GM19193 (cell line): ENCODE results near the gene RAB11FIP4.

Experiments used
- POLR2A ChIP-seq: IDR thresholded peaks from 4 replicates; pipeline ENCODE4 v1.6.1; 2011; ENCODE audit not compliant: insufficient read depth, insufficient read length; ENCODE audit errors: extremely low read depth

The RAB11FIP4 gene

DNA sequence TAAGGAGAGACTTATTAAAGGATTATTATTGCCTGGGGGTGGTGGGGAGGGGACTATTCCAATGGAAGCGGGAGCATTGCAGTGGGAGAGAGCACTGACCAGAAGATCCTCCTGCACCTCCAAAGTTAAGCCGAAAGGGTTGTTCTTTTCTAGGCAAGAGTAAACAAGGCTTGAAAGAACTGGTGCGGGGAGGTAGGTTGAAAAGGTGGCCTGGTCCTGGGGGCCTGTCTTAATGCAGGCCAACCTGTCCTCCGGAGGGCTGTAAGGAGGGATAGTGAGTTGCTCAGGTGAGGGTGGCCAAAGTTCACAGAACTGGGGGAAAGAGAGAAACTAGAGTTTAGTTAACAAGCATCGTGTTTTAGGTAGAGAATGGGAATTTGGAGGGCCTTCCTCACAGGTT, 65.3 kb downstream of the RAB11FIP4 start:
- TF ChIP-seq POLR2A, result no peak

- TF ChIP-seq POLR2A, result no peak
These were observed 66.1 kb downstream of the RAB11FIP4 start for GRCh38 chr17:31457391-31458234.

GRCh38 chr17:31458829-31459228, 67.4 kb downstream of the RAB11FIP4 start:
- no peak for TF ChIP-seq POLR2A

GRCh38 chr17:31459716-31460115, 68.2 kb downstream of the RAB11FIP4 start:
- no peak for TF ChIP-seq POLR2A

DNA sequence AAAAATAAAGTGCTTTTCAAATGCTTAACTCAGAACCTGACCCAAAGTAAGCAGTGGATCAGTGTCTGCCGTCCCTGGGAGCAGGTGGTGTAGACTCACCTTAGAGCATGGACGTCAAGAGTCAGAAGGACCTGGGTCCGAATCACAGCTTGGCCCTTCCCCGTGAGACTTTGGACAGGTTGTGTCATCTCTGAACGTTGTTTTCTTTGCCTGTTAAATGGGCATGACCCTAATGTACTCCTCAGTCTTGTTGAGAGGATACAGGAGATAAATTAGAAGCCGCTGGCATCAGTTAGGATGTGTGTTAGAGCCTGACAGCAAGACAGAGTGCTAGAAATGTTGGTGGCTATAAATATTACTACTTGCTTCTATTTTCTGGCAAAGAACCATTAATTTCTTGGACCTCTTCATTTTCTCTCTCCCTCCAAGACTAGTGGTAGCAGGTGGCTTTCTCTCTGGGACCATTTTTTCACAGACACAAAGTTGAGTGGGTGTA, 68.8 kb downstream of the RAB11FIP4 start:
- no peak for TF ChIP-seq POLR2A

DNA sequence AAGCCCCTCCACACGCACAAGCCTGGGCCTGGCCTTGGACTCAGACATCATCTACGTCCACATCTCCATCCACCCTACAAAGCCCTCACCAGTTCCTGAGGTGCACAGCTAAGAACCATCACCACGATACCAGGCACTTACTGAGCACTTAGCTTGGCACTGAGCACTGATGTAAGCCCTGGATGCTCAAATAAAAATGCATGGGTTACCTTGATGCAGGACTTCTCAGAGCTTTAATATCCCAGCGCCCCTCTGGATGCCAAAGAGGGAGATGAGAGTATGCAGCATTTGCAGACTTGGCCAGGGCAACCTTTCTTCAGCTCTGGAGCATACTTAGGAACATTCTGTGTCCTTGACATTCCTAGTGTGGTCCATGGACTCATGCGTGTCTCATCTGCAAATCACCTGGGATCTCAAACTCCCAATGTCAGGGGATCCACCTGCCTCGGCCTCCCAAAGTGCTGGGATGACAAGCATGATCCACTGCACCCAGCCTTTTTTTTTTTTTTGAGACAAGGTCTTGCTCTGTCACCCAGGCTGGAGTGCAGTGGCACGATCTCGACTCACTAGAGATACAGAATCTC, 69.8 kb downstream of the RAB11FIP4 start:
- no peak for TF ChIP-seq POLR2A

DNA sequence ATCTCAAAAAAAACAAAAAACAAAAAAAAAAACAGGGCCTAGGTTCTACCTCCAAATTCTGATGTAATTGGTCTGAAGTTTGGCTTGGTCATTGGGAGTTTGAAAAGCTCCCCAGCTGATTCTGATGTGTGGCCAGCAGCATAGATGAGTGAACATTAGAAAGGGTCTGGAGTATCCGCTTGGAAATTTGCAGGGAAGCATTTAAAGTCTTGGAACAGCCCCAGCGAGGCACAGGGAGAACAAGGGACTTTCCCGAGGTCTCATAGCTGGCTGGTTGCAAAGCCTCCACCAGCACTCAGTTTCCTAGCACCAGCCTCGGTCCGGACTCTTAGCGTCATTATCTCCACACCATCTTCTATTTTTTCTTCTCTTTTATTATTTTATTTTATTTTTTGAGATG, 70.8 kb downstream of the RAB11FIP4 start:
- TF ChIP-seq POLR2A, result no peak

DNA sequence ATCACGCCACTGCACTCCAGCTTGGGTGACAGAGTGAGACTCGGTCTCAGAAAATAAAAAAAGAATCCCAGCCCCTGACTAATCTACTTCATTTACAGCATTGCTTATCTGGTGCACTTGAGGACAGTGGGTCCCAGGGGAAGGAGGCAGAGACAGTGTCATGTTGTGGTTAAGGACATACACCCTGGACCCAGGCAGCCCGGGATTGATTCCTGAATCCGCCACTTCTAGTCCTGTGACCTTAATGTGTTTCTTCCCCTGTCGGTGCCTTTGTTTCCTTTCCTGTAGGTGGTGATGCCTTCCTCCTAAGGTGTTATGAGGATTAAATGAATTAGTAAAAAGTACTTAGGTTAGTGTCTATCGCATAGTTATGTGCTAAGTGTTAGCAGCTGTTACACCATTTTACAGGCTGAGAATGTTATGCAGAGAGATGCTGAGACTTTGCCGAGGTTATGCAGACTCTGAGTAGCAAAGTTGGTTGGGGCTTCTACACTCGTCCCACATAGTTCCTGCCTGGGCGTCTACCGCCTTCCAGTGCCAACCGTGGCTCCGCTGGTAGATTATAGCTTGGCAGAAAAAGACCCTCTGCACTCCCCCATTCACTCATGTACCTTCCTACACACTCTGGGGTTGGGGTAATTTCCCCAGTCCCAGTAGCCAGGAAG, 74.8 kb downstream of the RAB11FIP4 start:
- TF ChIP-seq POLR2A, result no peak

- TF ChIP-seq POLR2A, result no peak
These were observed 76.2 kb downstream of the RAB11FIP4 start for GRCh38 chr17:31467502-31468256.

DNA sequence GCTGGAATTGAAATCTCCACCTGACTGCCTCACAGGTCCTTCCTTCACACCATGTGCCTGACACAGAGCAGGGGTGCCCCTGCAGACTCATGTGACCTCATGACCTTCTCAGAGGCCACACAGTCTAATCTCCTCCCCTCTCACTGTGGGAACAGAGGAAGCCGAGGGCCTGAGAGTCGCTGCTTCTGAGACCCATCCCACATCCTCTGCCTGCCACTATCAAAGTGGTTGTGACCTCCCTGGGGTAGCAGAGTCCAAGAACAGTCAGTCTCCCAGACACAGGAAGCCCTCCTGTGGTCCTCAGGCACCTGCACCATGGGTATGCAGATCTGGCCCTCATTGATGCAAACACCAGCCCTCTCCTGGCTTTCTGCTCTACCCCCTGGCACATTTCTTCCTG, 78.5 kb downstream of the RAB11FIP4 start:
- TF ChIP-seq POLR2A, result no peak

DNA sequence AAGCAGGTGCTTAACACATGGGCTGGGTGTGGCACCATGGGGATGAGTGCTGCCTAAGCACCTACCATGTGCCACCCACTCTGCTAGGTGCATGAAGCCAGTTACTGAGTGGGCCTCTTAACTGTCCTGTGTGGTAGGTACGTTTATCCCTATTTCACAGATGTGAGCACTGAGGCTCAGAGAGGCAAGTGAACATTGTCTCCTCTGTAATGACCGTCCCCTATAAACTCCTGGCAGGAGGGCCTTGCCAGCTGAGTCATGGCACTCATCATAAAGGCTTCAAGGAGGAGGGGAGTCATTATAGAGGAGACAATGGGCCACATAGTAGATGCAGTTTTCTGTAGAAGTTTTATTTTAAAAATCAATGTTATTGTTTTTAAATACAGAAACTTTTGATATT, 79.1 kb downstream of the RAB11FIP4 start:
- TF ChIP-seq POLR2A, result no peak

DNA sequence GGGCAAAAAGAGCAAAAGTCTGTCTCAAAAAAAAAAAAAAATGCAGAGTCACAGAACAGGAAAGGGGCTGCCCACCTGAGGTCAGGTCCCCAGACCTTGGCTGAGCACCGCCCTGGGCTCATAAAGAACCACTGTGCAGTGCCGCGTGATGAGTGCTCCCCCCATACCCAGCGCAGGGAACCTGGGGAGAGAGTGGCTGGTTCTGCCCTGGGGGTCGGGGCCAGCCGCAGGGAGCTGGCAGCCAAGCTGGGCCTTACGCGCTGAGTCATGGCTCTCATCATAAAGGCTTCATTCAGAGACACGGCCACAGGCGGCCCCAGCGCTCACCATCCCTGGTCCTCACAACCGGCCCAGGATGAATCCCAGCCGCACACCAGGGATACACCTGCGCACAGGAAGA, 80.7 kb downstream of the RAB11FIP4 start:
- TF ChIP-seq POLR2A, result no peak

DNA sequence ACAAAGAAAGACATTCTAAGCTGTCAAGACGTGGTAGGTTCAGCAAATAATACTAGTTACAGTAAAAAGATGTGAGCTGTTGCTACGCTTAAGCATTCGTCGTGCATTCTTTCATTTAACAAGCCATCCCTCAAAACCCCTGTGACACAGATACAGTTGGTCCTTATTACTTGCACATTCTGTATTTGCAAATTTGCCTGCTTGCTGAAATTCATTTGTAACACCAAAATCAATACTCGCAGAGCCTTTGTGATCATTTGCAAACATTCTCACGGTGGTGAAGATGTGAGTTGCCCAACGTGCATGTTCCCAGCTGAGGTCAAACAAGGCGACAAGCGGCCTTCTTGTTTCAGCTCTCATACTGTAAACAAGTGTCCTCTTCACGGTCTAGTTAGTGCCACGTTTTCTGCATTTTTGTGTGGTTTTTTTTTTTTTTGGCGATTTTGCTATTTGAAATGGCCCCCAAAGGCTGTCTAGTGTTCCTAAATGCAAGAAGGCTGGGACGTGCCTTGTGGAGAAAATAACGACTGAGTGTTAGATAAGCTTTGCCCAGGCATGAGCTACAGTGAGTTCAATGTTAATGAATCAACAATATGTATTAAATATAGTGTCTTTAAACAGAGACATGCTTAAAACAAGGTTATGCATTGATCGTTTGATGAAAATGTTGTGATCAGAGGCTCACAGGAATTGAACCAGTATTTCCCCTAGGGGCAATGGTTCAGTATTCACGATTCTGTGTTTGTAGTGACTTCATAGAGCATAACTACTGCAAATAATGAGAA, 84.1 kb downstream of the RAB11FIP4 start:
- TF ChIP-seq POLR2A, result no peak
